HuH-7.5 (cell line): ENCODE measurements around the gene NOTCH2NLA.
"Not testable (repeated sequence)": the region's sequence is repeated elsewhere in the genome, so short reads cannot be mapped to it uniquely, and the experiment has no call there.

Source experiments
- DNase-seq: peaks from one replicate; pipeline ENCODE4 v3.0.0; 2011; ENCODE audit warnings: low spot score

NOTCH2NLA gene

DNA sequence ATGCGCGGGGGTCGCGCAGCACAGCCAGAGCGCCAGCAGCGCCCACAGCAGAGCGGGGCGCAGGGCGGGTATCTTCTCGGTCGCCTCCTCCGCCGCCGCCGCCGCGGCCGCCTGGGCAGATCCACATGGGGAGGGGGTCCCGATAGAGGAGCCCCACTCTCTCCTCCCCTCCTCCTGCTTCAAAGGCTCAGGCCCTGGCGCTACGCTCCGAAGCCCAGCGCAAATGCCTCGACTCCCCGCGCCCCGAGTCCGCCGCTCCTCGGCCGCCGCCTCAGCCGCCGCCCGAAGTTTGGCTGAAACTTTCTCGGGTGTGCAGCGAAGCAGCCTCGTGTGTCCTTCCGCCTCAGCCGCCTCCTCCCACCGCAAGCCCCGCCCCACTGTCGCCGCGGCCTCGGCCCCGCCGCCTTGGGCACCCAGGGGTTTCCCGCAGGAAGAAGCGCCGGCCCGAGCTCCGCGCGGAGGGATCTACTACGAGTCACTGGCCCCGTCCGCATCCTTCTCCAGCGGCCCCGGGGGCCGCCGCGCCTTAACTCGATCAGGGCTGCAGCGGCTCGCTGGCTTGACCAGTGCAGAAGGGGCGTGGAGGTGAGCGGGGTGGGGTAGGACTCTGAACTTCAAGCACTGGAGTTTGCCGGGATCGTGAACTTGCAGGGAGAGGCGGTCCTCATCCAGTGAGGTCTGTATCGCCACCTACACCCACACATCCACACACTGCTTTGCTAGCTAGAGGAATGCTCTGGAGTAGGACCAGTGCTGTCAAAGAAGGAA, at the start of gene NOTCH2NLA:
NOTCH2NLA (minus strand) TSS at position 312 of the 768 bp plus-strand sequence. CDS start 39,684 bp downstream, outside the sequence.
- DNase-seq = not testable (repeated sequence)

DNA sequence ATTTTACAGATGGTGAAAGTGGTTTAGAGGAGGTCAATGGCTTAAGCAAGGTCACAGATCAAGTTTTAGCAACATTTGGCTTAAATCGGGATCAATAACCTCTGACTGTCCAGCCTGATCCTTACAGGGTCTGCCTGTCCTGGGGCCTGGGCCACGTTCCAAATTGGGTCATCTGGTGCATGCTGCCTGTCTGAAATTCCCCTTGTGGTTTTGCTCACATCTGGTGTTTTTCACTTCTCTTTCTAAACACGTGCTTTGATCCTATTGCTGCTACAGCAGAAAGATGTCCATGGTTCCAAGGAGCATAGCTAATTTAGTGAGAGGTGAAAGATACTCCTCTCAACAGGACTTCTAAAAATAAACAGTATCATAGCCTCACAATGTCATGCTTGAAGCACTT, 49.5 kb upstream of the NOTCH2NLA start:
- DNase-seq = not testable (repeated sequence)

DNA sequence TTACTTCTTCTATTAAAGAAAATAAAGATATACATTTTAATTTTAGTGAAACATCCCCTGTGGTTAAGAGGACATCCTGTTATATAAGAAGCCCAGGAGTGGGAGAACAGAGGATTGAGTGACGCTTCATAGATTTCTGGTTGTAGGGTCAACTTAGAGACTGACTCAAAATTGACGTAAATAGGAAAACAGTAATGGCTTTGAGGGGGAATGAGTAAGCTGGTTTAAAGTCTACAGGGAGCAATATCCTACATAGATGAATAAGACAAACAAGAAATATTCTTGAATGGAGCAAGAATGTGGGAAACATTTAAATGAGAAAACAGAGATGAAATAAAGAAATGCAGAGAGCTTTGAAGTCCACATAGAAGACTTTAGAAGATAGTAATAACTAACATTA, 48.3 kb upstream of the NOTCH2NLA start:
- not testable (repeated sequence) for DNase-seq

DNA sequence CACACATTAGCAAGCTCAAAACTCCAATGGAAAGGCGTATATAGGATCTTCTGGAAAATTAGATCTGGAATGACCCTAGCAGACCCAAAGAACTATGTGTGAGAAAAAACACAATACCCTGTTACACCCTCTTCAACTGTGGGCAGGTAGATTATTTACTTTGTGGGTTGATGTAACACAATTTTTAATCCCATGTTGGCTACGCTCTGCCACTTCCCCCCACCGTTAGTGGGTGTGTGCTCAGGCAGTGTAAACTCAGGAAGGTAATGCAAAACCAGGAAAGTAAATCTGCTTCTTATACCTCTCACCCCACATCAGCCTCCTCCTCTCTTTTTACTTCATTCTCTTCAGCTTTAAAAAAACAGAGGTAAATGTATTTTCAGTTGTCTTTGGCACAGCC, 45.3 kb upstream of the NOTCH2NLA start:
- DNase-seq = not testable (repeated sequence)

DNA sequence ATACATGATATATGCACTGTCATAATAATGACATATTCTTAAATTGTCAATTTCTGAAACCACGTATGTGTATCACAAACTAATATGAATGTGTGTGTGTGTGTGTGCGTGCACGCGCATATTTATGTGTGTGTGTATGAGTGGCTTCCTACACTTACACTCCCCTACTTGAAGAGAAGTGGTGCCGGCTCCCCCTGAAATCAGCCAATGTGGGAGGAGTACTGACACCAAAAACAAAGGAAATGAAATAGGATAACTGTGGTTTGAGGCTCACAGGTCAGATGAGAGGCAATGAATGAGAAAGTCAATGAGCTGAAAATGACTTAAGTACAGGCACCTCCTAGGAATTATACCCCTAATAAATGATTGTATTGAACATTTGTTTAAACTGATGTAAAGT, 44.4 kb upstream of the NOTCH2NLA start:
- not testable (repeated sequence) for DNase-seq

DNA sequence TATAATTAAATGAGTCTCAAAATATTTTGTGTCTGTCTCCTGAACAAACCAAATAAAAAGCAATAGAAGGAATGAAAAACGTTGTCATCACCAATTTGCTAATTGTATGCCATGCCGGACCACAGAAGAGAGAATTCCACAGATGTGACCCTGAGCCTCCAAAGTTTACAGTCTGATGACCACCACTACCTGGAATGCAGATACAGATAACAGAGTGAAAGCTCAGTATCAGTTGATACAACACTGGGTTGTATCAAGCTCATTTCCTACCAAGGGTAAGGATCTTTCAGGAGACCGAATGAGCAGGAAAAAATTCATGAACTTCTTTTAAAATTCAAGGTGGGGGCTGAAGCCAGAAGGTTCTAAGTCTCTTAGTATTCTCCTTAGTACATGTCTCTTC, 43.9 kb upstream of the NOTCH2NLA start:
- DNase-seq = not testable (repeated sequence)

DNA sequence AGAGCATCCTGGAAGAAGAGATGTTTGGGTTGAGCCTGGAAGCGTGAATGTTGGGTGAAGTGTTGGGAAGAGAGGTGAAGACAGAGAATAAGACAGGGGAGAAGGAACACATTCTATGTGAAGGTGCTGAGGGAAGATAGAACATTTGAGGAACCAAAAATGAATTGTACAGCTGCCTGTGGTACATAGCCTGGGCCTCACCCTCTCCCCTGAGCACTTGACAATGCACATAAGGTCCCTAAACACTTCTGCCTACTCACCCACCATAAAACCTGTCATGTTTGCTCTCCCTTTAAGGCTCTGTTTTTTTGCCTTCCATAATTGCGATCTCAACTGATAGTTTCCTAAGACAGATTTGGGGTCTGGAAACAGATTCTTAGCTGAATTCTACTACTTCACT, 43.2 kb upstream of the NOTCH2NLA start:
- not testable (repeated sequence) for DNase-seq

DNA sequence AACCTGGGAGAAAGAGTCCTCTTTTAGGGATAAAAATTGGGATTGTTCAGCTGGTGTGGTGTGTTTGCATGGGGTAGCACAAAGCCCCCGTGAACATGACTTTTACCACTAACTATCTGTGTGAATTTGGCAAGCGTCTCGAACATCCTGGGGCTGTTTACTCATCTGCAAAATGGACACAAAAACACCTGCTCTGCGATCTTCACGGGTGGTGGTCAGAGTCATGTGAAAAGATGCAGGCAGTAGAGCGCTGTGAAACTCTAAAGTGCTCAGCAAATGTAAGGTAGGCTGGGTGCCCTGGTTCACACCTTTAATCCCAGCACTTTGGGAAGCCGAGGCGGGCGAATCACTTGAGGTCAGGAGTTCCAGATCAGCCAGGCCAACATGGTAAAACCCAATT, 41.3 kb upstream of the NOTCH2NLA start:
- DNase-seq = not testable (repeated sequence)

DNA sequence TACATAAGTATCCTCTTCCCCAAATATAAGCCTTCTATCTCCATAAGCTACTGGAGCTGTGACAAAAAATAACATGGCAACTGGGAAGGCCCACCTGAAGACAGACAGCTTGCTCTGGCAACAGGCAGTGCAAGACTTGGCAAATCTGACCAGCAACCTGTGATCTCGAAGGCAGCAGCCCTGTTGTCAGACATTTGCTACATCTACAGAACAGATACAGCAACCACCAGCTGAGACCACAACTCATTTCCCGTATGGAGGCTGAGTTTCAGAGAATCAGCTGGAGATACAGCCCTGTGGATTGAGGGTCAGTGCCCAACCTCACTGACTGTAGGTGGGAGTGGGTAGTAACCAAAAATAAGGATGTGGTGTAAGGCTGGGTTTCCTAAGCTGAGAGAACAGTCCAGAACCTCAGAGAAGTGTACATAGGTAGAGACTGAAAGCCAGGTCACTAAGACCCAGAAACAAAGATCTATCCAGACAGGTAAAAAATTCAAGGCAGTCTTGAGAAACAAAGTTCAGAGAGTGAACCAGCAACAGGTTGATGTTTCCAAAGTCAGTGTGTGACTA, 37.4 kb upstream of the NOTCH2NLA start:
- DNase-seq = not testable (repeated sequence)

DNA sequence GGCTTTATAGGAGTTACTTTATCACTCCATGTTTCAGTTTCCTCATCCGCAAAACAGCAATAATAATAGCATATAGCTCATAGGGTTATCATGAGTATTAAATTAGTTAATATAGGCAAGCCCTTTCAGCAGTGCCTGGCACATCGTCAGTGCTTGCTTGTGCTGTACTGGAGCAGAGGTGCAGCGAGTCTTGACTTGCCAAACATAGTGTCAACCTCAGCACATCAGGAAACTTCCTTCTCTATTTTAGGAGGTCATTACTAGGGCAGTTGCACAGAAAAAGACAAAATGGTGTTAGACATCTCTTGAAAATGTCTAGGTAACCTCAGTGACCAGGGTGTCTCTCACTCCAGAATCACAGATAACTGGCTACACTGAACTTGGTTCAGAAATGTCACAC, 35.9 kb upstream of the NOTCH2NLA start:
- DNase-seq = not testable (repeated sequence)

DNA sequence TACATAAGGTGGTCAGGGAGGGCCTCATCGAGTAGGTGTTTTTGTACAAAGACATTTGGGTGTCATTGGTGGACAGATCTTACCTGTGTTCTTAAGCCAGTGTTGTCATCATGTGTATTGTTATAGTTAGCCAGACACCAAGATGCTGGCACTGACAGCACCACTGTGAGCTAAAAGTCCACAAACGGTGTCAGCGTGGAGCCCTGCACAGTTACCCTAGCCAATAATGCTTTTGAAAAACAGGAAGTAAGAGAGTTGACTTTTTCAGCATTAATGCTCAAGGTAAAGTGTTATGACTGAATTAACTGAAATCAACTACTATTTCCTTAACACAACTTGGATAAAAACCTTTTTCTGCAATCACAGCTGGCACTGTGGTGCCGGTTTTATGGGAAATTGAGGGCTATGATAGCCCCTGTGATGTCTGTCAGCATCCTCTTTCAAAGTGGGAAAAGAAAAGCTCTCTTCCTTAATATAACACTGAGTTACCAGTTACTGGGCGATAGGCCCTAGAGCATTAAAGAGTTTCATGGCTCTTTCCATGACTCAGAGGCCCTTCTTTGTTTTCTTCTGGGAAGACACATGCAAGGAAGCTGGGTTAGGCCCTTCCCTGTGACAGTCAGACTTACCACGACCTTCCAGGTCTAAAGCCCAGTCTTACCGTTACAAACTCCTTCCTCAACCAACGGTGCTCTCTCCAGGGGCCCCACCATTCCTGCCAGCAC, 31.3 kb upstream of the NOTCH2NLA start:
- not testable (repeated sequence) for DNase-seq

DNA sequence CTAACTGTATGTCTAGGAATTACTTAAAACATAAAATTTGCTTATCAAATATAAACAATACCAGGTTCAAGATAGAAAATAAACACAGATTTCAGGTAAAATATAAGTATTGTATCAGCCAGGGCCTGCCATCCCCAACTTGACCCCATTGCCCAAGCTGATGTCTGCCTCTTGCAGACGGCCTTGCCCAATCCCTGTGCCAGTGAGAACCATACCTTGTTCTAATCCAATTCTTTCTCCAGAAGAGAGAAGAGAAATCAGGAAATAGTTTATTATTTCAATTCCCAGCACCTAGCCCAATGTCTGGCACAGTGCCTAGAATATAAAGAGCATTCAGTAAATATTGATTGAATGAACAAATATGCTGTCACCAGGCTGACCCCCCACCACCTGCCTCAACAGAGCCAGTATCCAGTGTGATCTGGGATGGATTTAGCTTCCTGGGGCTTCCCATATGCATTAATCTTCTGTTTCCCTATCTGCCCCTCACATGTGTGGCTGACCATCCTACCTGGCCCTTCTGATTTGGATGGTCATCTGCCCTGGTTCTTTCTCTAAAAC, 29.3 kb upstream of the NOTCH2NLA start:
- not testable (repeated sequence) for DNase-seq

DNA sequence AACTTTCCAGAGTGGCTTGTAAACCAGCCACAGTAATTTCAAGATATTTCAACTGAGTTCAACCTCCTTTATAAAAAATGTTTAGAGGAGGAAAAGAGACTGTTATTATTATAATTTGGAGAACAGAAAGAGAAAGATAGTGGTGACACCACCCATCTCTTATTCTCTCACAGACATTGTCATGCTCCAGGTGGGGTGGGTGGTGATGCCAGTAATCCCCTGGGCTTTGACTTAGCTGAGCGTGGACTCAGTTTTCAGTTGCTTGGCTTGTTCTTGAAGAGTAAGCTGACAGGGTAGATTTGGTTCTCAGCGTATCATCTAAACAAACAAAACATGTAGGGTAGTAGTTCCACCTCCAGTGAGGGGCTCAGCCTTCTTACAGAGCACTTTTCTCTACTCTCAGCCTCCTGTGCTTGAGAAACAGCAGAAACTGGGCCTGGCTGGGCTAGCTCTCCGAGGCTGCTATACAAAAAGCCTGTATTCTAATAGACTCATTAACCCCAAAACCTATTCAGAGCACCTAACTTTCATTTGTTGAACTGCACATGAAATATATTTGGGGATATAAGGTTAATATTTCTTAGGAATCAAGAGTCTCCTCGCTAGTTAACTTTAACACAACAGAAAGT, 25.9 kb upstream of the NOTCH2NLA start:
- not testable (repeated sequence) for DNase-seq

DNA sequence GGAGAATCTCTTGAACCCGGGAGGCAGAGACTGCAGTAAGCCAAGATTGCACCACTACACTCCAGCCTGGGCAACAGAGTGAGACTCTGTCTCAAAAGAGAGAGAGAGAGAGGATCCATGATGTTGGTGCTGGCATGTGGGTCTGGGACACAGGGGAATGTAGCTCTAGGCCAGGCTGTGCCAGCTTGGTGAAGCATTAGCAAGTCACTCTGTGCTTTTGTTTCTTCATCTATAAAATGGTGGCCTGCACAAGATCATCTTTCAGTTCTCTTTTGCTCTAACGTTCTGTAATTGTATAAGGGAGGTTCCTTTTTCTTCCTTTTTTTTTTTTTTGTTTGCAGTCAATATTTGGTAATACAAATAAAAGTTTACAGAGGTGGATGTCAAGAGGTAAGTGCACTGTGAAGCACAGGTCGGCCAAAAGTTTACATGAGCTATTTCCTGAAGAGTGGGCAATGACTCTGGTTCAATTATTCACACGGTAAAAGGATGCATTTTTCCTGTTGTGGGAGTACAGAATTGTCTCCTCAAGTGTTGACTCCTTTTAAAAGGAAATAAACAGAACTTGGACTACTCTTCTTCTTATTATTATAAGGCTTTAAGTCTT, 24.5 kb upstream of the NOTCH2NLA start:
- not testable (repeated sequence) for DNase-seq

DNA sequence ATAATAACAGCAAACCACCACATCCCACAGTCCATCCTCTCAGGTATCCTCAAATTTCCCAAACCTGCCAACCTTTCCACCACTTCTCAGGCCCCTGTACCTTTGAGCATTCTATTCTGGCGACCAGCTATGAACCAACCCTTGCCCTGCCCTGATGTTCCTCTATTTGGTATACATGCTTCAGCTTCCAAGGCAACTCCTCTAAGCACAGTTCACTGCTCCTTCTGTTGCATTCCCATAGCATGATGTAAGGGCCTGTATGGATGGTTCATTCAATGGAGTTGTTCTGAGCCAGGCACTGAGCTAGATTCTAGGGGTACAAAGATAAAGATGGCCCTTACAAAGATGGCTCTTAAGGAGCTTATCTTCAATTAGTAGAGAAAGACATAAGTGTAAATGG, 22.7 kb upstream of the NOTCH2NLA start:
- DNase-seq = not testable (repeated sequence)

DNA sequence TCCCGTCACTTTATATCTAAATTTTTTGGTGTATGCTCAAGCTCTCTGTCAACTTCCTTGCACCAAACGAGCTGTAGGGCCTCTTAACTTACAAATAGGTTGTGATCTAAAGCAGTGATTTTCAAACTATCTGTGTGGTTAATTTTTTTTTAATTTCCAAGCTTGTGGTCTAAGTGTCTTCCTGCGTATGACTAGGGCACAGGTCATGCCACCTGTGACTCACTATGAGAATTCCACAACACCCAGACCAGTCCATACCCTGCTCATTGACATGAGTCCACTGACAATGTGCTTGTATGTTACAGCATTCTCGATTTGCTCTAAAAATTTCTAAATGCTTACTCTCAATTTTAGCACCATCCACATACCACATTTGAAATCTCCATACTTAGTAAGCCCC, 19.8 kb upstream of the NOTCH2NLA start:
- DNase-seq = not testable (repeated sequence)

DNA sequence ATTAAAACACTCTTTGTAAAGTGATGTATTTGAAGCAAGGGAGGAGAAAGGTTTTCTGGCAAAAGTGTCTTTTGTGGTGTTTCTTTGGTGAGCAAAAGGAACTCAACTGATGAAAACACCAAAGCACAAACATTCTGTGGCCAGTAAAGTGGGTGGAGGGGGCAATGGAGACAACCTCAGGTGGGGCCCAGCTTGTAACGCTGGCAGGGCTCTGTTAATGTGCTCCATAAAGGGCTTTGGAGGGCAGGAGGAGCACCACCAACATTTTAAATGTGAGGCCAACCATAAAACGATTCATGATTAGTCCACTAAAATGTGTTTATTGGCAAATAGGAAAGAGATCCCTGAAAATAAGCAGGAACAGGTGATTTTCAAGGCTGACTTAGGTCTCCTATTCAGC, 7.8 kb upstream of the NOTCH2NLA start:
- DNase-seq = not testable (repeated sequence)

DNA sequence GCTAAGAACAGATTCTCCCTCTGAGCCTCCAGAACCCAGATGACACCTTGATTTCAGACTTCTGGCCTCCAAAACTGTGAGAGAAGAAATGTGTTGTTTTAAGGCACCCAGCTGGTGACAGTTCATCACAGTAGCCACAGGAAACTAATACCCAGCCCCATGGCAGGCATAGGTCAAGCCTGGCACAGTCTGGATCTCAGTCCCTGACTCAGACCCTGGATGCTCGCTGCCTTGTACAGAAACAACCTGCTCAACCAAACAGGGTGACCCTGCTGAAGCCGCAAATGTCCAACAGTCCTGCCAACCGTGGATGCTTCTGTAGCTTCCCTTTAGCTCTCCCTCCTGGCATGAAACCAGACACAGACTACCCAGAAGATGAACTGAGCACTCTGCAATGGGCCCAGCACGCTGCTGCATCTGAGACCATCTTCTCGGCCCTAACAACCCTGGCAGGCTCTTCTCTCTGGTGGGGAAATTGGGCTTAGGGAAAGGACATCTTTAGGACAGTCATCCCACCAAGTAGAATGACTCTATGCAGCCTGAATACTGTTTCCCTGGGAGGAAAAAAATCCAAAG, 7.3 kb upstream of the NOTCH2NLA start:
- not testable (repeated sequence) for DNase-seq

DNA sequence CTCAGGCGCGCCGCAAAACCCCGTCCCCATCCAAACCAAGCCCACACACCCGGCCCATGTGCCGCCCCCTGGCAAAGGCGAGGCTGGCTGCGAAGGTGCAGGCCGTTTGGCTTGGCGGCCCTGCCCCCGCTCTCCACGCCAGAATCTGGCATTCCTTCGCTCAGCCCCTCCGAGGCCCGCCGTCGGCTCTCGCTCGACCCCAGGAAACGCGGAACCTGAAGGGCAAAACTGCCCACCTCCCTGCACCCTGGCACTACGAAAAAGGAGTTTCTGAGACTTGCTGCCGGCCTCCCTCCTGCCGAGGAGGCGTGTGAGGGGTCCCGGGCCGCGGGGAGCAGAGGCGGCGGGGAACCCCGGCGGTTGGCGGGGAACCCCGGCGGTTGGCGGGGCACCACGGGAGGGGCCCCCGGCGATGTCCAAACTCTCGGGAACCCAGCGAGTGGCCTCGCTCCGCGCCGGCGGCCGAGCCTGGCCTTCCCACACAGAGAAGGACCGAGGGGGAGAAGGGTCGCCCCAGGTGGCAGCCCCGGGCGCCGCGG, 608 bp downstream of the NOTCH2NLA start:
- DNase-seq = not testable (repeated sequence)

DNA sequence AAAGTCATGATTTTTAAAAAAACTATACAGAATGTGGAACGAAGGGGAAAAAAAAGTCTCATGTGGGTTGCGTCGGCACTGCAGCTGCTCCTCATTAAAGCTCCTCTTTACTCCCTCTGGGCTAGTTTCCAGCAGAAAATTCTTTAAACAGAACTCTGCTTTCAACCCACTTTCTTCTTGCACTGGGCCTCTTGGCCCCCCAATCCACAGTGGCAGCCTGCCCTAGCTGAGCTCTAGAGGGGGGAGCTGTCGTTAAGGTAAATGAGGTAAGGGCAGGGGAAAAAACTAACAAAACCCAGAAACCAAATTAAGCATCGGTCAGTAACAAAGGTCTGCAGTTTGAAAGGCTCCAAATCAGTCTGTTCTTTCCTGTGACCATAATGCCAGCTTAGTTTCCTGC, 54.3 kb downstream of the NOTCH2NLA start:
- DNase-seq = not testable (repeated sequence)

DNA sequence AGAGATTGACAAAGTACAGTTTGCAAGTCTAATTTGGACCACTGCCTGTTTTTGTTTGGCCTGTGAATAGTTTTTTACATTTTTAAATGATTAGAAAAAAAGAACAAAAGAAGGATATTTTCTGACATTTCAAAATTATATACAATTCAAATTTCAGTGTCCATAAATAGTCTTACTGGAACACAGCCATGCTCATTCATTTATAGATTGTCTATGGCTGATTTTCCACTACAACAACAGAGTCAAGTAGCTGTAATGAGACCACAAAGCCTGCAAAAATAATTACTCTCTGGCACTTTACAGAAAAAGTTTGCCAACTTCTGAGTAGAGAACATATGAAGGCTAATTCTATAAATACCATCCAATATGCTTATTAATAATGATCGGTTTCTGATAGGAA, 61.1 kb downstream of the NOTCH2NLA start:
- DNase-seq = not testable (repeated sequence)
